ENCODE measurements around the gene SAFB2. TPM values are rescaled to one million over a fixed set of nuclear protein-coding genes. Genes with fewer than 3 reads are reported as not detected.

SAFB2 gene
- total and polyA plus RNA-seq, 9 of the 15 experiments (the other 6 are each of a cell fraction or from before 2014, with no cell fraction given): 4.5 to 103 (median 47.3) TPM

DNA sequence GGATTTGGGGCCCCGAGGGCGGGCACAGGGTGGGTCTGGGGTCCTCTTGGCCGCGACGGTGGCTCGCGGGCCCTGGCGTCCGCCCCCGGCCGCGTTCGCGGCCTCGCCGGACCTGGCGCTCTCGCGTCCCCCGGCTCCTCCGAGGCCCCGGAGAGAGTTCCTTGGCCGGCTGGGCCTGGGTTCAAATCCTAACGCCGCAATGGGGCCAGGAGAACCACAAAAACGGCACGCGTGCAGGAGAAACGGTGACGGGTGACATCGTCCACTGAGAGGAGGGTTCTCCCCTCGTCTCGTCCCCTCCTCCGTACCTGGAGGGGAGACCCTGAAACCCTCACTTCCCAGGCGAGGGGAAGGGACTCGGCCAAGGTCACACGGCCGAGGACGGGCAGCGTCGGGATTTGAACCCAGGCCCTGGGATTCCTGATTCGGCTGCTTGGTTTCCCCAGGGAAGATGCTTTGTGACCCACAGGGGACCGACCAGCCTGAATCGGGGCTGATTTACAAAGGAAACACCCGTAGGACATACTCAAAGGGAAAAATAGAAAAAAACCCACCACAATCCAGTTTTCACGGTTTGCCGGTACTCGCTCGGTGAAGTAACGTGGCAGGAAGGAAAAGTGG lies 931 bp upstream of the SAFB2 start:
- CTCF ChIA-PET (ENCODE audit: low intra/inter-chr PET ratio): no interaction called here
- peak overlapping the region; percentile 98 to 99 for H3K9ac ChIP-seq (ENCODE audit: insufficient read depth in 1 of 2, low read depth in 2 of 2, low read length in 2 of 2)
- peaks cover 100% of the 10 kb centered on the region for H3K79me2 ChIP-seq (ENCODE audit: control insufficient read depth, insufficient read depth, low read length)
- WGBS (ENCODE audit: insufficient coverage, low coverage, missing lambda C conversion rate): under 1% methylated on average over 38 of the region's 50 CpGs
- H3K27ac ChIP-seq (ENCODE audit: extremely low read depth, low read depth, low read length): peak overlapping the region; percentile 97
- intact Hi-C loops (cut with micrococcal nuclease) (loop anchor here (10.0 kb wide), 1 partner anchor 61 kb away; the partner anchor contains the start of genes HSD11B1L and MICOS13), in situ Hi-C loops (cut with MboI) (no loop called here)
- peaks cover 12% of the 10 kb centered on the region for H3K9me1 ChIP-seq (ENCODE audit: control insufficient read depth, insufficient read depth, low read length)
- ATAC-seq (peak; percentile 1; the same call in 2 of the 3 replicates), FAIRE-seq (no peak), DNase-seq (ENCODE audit: extremely low read depth in 1 of 4, low spot score in 3 of 4) (peak in 3 of 4 experiments; percentile 26 to 51 (median 47))
- H3K9me3 ChIP-seq (replicated peaks; ENCODE audit: control insufficient read depth, insufficient read depth, low read depth, low read length): no peaks in the 10 kb centered on the region
- H2AFZ ChIP-seq (ENCODE audit: low read depth, low read length): peak overlapping the region; percentile 85; the same call in 1 of the 2 replicates
- H3K36me3 ChIP-seq (ENCODE audit: control insufficient read depth, insufficient read depth, low read length): peaks cover 73% of the 10 kb centered on the region
- H3K4me3 ChIP-seq: peak overlapping the region; percentile 82
- POLR2A ChIA-PET: interaction anchor here (0.6 to 3.1 kb wide), 20 partner anchors 8 to 806 kb away, joined by 3 to 27 read pairs (median 5); partner anchors contain the start of genes DUS3L, MICOS13 and RPL36
- no peaks in the 10 kb centered on the region for H3K27me3 ChIP-seq (ENCODE audit: control insufficient read depth in 2 of 2, insufficient read depth in 2 of 2, low read length in 2 of 2)
- peaks cover 39% of the 10 kb centered on the region; the same call in 1 of the 2 replicates for H4K20me1 ChIP-seq (replicated peaks; ENCODE audit: control insufficient read depth, insufficient read depth, low read length)
- H3K4me2 ChIP-seq (ENCODE audit: insufficient read depth, low read length): peak overlapping the region; percentile 90
- TSS peak; percentile 42 for BruUV-seq (replicated peaks)
- peaks cover 33 to 54% of the 10 kb centered on the region in 2 experiments for H3K4me1 ChIP-seq (replicated peaks in 1 of 2; ENCODE audit: control insufficient read depth in 2 of 2, insufficient read depth in 2 of 2, low read length in 2 of 2)
- TF ChIP-seq SAP30 (IDR thresholded peaks at IDR 0.05; ENCODE audit: borderline replicate concordance, insufficient read depth, low read depth, low read length, poor library complexity, severe bottlenecking) (peak; percentile 18), SMARCA5 (IDR thresholded peaks at IDR 0.05) (peak; percentile 72; the same call in 1 of the 2 replicates), KAT2B (IDR thresholded peaks at IDR 0.05; ENCODE audit: low read depth, low read length) (no peak), ZNF408 (CRISPR knock-in tag; IDR thresholded peaks at IDR 0.05; ENCODE audit: low read depth) (no peak), ETV5 (CRISPR knock-in tag; IDR thresholded peaks at IDR 0.05; ENCODE audit: low read depth) (0 out of 2 replicates have a peak, but pooled peaks have one; percentile 19), ZFP30 (CRISPR knock-in tag; IDR thresholded peaks at IDR 0.05; ENCODE audit: borderline replicate concordance) (no peak), E2F1 (CRISPR knock-in tag; IDR thresholded peaks at IDR 0.05) (no peak), HNRNPLL (IDR thresholded peaks at IDR 0.05; ENCODE audit: low read depth, low read length, poor library complexity, severe bottlenecking) (no peak), CHCHD3 (CRISPR knock-in tag; IDR thresholded peaks at IDR 0.05) (no peak), SMAD1 (IDR thresholded peaks at IDR 0.05; ENCODE audit: low read depth, low read length, partially characterized antibody) (no peak), ZNF431 (CRISPR knock-in tag; IDR thresholded peaks at IDR 0.05) (0 out of 2 replicates have a peak, but pooled peaks have one; percentile 31), ZHX1 (conservative IDR thresholded peaks at IDR 0.05; ENCODE audit: low read length) (no peak), HDAC2 (IDR thresholded peaks at IDR 0.05) (0 out of 2 replicates have a peak, but pooled peaks have one; percentile 16), SIN3A (IDR thresholded peaks at IDR 0.05; ENCODE audit: borderline replicate concordance in 2 of 2, control insufficient read depth in 1 of 2, low read depth in 2 of 2, low read length in 2 of 2) (peak in 1 of 2 experiments; percentile 3; a peak in 1 of 4 replicates), NFATC3 (IDR thresholded peaks at IDR 0.05) (no peak), GTF2B (IDR thresholded peaks at IDR 0.05; ENCODE audit: extremely low read depth, insufficient read length) (no peak), FOXP1 (CRISPR knock-in tag; IDR thresholded peaks at IDR 0.05) (peak; percentile 43)

All from K562 (cell line).